ENCODE measurements around the gene UBR3. TPM values are rescaled to one million over a fixed set of nuclear protein-coding genes. Genes with fewer than 3 reads are reported as not detected.
"Not testable (repeated sequence)": the region's sequence is repeated elsewhere in the genome, so short reads cannot be mapped to it uniquely, and the experiment has no call there.

Gene UBR3
- total RNA-seq, 1 donor from 2014 or later = 67.9 TPM

- no peak for DNase-seq (ENCODE audit: low spot score)
These were observed 286.1 kb downstream of the UBR3 start for GRCh38 chr2:170113168-170113894.

GRCh38 chr2:170115501-170116229 is 288.4 kb downstream of the UBR3 start:
- DNase-seq (ENCODE audit: low spot score) = no peak

- DNase-seq (ENCODE audit: low spot score) = no peak
These were observed 291.4 kb downstream of the UBR3 start for GRCh38 chr2:170118641-170119040.

- DNase-seq (ENCODE audit: low spot score) = not testable (repeated sequence)
These were observed 292.1 kb downstream of the UBR3 start for GRCh38 chr2:170119326-170119725.

GRCh38 chr2:170121689-170122088 is 294.4 kb downstream of the UBR3 start:
- no peak for DNase-seq (ENCODE audit: low spot score)

- DNase-seq (ENCODE audit: low spot score) = no peak
These were observed 295.8 kb downstream of the UBR3 start for GRCh38 chr2:170122883-170123547.

GRCh38 chr2:170123593-170123992 is 296.3 kb downstream of the UBR3 start:
- DNase-seq (ENCODE audit: low spot score) = no peak

- DNase-seq (ENCODE audit: low spot score) = not testable (repeated sequence)
These were observed 299.0 kb downstream of the UBR3 start for GRCh38 chr2:170126138-170126728.

Other genes starting within 250 kb of the UBR3 start
- gene PPIG, start 243.1 kb upstream of the UBR3 start, total RNA-seq = 59.2 TPM
- 0.49 TPM for gene CFAP210, start 133.0 kb upstream of the UBR3 start, total RNA-seq
- gene PHOSPHO2, start 133.0 kb upstream of the UBR3 start, total RNA-seq = 14.7 TPM
- 12.4 TPM for gene KLHL23, start 93.6 kb upstream of the UBR3 start, total RNA-seq
- gene SSB, start 28.6 kb upstream of the UBR3 start, total RNA-seq = 87.6 TPM
- 54.8 TPM for gene METTL5, start 2.5 kb upstream of the UBR3 start, total RNA-seq

All from ureter (tissue), 1 donor.